Keratinocyte (primary cell): Measurements from ENCODE around the gene ZC3H7A. TPM values are rescaled to one million over a fixed set of nuclear protein-coding genes. Genes with fewer than 3 reads are reported as not detected.

Experiments
- DNase-seq: peaks from one replicate; pipeline ENCODE4 v3.0.0-alpha.2; 2011; ENCODE audit warnings: low read depth, missing footprints, low spot score
- FAIRE-seq: peaks from 2 replicates; lab custom pipeline; 2011; peaks lifted over from hg19 to GRCh38; lab: Jason Lieb, UNC
- H2AFZ ChIP-seq: 2 replicates; pipeline ENCODE4 v1.6.0; 2012; ENCODE audit warnings: low read length, control low read depth, inconsistent platforms; ENCODE audit not compliant: control insufficient read depth
- H3K27ac ChIP-seq: 2 replicates; pipeline ENCODE4 v1.5.1; 2011; ENCODE audit warnings: low read length; ENCODE audit not compliant: control insufficient read depth, insufficient read depth
- H3K27me3 ChIP-seq: 3 replicates; pipeline ENCODE4 v1.6.0; 2011; ENCODE audit warnings: low read length; ENCODE audit not compliant: control insufficient read depth, insufficient read depth; ENCODE audit errors: extremely low read depth
- H3K36me3 ChIP-seq, 2 experiments: 2 replicates in 1 of 2; 3 replicates in 1 of 2; pipeline ENCODE4 v1.5.1; 2011; ENCODE audit warnings: low read length in 2 of 2, mild to moderate bottlenecking in 1 of 2; ENCODE audit not compliant: control insufficient read depth in 2 of 2, insufficient read depth in 2 of 2; ENCODE audit errors: extremely low read depth in 1 of 2
- H3K4me1 ChIP-seq: 3 replicates; pipeline ENCODE4 v1.5.1; 2011; ENCODE audit warnings: low read length; ENCODE audit not compliant: control insufficient read depth, insufficient read depth; ENCODE audit errors: extremely low read depth
- H3K4me2 ChIP-seq: 3 replicates; pipeline ENCODE4 v1.6.0; 2011; ENCODE audit warnings: low read depth, low read length; ENCODE audit not compliant: control insufficient read depth, insufficient read depth; ENCODE audit errors: extremely low read depth
- H3K4me3 ChIP-seq, 3 experiments: fragments of 200-600 bp in 1 of 3; sonication (generic) in 1 of 3; 2 replicates in 2 of 3; 3 replicates in 1 of 3; pipeline ENCODE4 v1.5.1; 2011 to 2016; ENCODE audit warnings: low read length in 3 of 3, mild to moderate bottlenecking in 3 of 3, control low read depth in 2 of 3, inconsistent platforms in 1 of 3, low read depth in 1 of 3, mixed read lengths in 1 of 3, mixed run types in 1 of 3, moderate library complexity in 1 of 3; ENCODE audit not compliant: control insufficient read depth in 2 of 3, insufficient read depth in 2 of 3; ENCODE audit errors: extremely low read depth in 1 of 3
- H3K79me2 ChIP-seq: 2 replicates; pipeline ENCODE4 v1.6.0; 2012; ENCODE audit warnings: low read length; ENCODE audit not compliant: control insufficient read depth, insufficient read depth
- H3K9ac ChIP-seq: 3 replicates; pipeline ENCODE4 v1.6.0; 2011; ENCODE audit warnings: low read length; ENCODE audit not compliant: control insufficient read depth, insufficient read depth; ENCODE audit errors: extremely low read depth
- H3K9me1 ChIP-seq: 3 replicates; pipeline ENCODE4 v1.6.0; 2011; ENCODE audit warnings: low read length; ENCODE audit not compliant: control insufficient read depth, insufficient read depth; ENCODE audit errors: extremely low read depth
- H3K9me3 ChIP-seq: 2 replicates; pipeline ENCODE4 v1.5.1; 2012; ENCODE audit warnings: low read depth, low read length; ENCODE audit not compliant: control insufficient read depth
- H4K20me1 ChIP-seq: 3 replicates; pipeline ENCODE4 v1.6.0; 2011; ENCODE audit warnings: low read length; ENCODE audit not compliant: control insufficient read depth, insufficient read depth; ENCODE audit errors: extremely low read depth
- EZH2 ChIP-seq: IDR thresholded peaks from one replicate; pipeline ENCODE4 v1.6.1; 2012; ENCODE audit warnings: inconsistent platforms, mild to moderate bottlenecking, low read length, moderate library complexity
- dilution Hi-C: fragments of 300-500 bp; cut with MboI; formaldehyde crosslinking; loops from one replicate; pipeline ENCODE4 v1.7.0; 2020; ENCODE audit warnings: low sequenced_read_pairs; ENCODE audit not compliant: extremely low pct_ligation_motif_present
- polyA plus RNA-seq, 5 experiments: library from polyadenylated mRNA; depleted of rRNA in 3 of 5; stranded (reverse) in 3 of 5; stranded (forward) in 1 of 5; unstranded in 1 of 5; fragments of >200 nt; gene quantifications; 1 replicate in 1 of 5; 2 replicates in 3 of 5; 3 replicates in 1 of 5; pipeline versions ENCODE4 v1.2.1 to v1.2.3, GENCODE V29; 2011 to 2012; ENCODE audit warnings: missing spikeins in 2 of 5, low read depth in 1 of 5, low replicate concordance in 1 of 5
- TF ChIP-seq, protein P1 (sequence below), 3 experiments: IDR thresholded peaks in 1 of 3; conservative IDR thresholded peaks in 1 of 3; optimal IDR thresholded peaks in 1 of 3; 2 replicates in 2 of 3; 3 replicates in 1 of 3; pipeline versions ENCODE3 to v1.5.1; 2011; ENCODE audit warnings: low read length in 3 of 3, mild to moderate bottlenecking in 3 of 3, moderate library complexity in 2 of 3, control low read depth in 1 of 3, inconsistent platforms in 1 of 3; ENCODE audit not compliant: insufficient read depth in 2 of 3; ENCODE audit errors: extremely low read depth in 1 of 3

ZC3H7A gene
- polyA plus RNA-seq, 1 donor (not counting 4 experiments of a cell fraction or from before 2014, with no cell fraction given): 43.9 TPM

DNA sequence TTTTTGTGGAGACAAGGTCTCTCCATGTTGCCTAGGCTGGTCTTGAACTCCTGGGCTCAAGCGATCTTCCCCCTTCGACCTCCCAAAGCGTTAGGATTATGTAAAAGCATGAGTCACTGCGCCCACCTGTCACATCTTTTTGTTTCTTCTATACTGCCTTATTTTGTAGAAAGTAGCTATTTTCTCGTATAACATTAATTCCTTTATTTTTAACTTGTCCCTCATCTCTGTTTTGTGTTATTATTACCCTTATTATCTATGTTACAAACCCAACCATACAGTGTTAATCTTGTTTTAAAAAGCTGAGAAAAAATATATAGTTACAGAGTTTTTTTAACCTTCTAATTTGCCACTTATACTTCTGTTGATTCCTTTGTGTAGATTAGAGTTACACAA lies 53.0 kb downstream of the ZC3H7A start:
- peaks cover 0 to 4% of the 10 kb centered on the region in 2 experiments for H3K36me3 ChIP-seq
- no peaks in the 10 kb centered on the region for H3K9me1 ChIP-seq
- no peak overlapping the region for H3K27ac ChIP-seq
- no peaks in the 10 kb centered on the region for H3K9me3 ChIP-seq
- peaks cover 12% of the 10 kb centered on the region for H3K4me1 ChIP-seq
- DNase-seq (no peak), FAIRE-seq (no peak)
- no peak overlapping the region for H3K9ac ChIP-seq
- no peak overlapping the region for H3K4me2 ChIP-seq
- no peak overlapping the region for H2AFZ ChIP-seq
- dilution Hi-C loops: no loop called here
- H3K79me2 ChIP-seq: peaks cover 33% of the 10 kb centered on the region
- peaks cover 2% of the 10 kb centered on the region for H4K20me1 ChIP-seq
- TF ChIP-seq, protein P1, sequence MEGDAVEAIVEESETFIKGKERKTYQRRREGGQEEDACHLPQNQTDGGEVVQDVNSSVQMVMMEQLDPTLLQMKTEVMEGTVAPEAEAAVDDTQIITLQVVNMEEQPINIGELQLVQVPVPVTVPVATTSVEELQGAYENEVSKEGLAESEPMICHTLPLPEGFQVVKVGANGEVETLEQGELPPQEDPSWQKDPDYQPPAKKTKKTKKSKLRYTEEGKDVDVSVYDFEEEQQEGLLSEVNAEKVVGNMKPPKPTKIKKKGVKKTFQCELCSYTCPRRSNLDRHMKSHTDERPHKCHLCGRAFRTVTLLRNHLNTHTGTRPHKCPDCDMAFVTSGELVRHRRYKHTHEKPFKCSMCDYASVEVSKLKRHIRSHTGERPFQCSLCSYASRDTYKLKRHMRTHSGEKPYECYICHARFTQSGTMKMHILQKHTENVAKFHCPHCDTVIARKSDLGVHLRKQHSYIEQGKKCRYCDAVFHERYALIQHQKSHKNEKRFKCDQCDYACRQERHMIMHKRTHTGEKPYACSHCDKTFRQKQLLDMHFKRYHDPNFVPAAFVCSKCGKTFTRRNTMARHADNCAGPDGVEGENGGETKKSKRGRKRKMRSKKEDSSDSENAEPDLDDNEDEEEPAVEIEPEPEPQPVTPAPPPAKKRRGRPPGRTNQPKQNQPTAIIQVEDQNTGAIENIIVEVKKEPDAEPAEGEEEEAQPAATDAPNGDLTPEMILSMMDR (optimal IDR thresholded peaks at IDR 0.05 in 1 of 3, IDR thresholded peaks at IDR 0.05 in 1 of 3, conservative IDR thresholded peaks at IDR 0.05 in 1 of 3; ENCODE audit: extremely low read depth in 1 of 3, insufficient read depth in 2 of 3, low read length in 3 of 3): no peak
- TF ChIP-seq EZH2: no peak
- H3K27me3 ChIP-seq: no peaks in the 10 kb centered on the region
- no peak overlapping the region for H3K4me3 ChIP-seq

DNA sequence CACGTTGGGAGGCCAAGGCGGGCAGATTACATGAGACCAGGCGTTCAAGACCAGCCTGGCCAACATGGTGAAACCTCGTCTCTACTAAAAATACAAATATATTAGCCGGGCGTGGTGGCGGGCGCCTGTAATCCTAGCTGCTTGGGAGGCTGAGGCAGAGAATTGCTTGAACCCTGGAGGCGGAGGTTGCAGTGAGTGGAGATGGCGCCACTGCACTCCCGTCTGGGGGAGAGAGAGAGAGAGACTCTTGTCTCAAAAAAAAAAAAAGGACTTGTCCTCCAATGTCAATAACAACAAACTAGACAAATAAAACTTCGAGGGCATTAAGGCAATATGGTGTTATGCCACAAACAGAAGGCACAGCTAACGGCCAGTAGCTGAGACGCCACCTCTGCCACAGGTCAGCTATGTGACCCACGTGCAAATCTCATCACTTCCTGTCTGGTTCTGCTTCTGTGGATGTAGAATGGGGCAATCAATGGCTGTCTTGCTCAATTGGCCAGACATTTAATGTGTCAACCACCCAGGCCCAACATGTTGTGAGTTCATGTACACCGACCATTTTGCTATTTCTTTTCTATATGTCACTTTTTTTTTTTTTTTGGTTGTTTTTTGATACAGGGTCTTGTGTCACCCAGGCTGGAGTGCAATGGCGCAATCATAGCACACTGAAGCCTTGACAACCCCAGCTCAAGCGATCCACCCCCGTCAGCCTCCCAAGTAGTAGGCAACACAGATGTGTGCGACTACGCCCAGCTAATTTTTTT lies 53.6 kb downstream of the ZC3H7A start:
- Histone ChIP-seq H3K4me1 (peaks cover 12% of the 10 kb centered on the region), H3K4me2 (peak overlapping the region; percentile 62), H3K4me3 (peak overlapping the region; percentile 52 to 93 (median 64)), H3K79me2 (peaks cover 39% of the 10 kb centered on the region), H3K36me3 (peaks cover 0 to 4% of the 10 kb centered on the region in 2 experiments), H3K9me1 (no peaks in the 10 kb centered on the region), H4K20me1 (peaks cover 2% of the 10 kb centered on the region), H3K9ac (peak overlapping the region; percentile 94), H3K9me3 (no peaks in the 10 kb centered on the region), H3K27me3 (no peaks in the 10 kb centered on the region), H2AFZ (peak overlapping the region; percentile 70), H3K27ac (peak overlapping the region; percentile 67)
- FAIRE-seq (no peak), DNase-seq (no peak)
- dilution Hi-C loops: no loop called here
- TF ChIP-seq, protein P1 (optimal IDR thresholded peaks at IDR 0.05 in 1 of 3, IDR thresholded peaks at IDR 0.05 in 1 of 3, conservative IDR thresholded peaks at IDR 0.05 in 1 of 3; ENCODE audit: extremely low read depth in 1 of 3, insufficient read depth in 2 of 3, low read length in 3 of 3): no peak
- no peak for TF ChIP-seq EZH2
